Sigmoid colon (tissue), 4 donors: Measurements from ENCODE around the gene AADACL2.

Source experiments
- POLR2AphosphoS5 ChIP-seq, 4 donors: sonication (generic); formaldehyde crosslinking; IDR thresholded peaks; one replicate each; pipeline ENCODE4 v1.6.1; 2017; ENCODE audit warnings: antibody characterized with exemption in 4 of 4
- TF ChIP-seq, protein P1 (sequence below), 4 experiments: fragments of 450-650 bp in 3 of 4; fragments of 200-600 bp in 1 of 4; IDR thresholded peaks; one replicate each; pipeline ENCODE4 v1.5.1; 2016 to 2019; ENCODE audit warnings: antibody characterized with exemption in 4 of 4, mild to moderate bottlenecking in 3 of 4, moderate library complexity in 2 of 4

DNA sequence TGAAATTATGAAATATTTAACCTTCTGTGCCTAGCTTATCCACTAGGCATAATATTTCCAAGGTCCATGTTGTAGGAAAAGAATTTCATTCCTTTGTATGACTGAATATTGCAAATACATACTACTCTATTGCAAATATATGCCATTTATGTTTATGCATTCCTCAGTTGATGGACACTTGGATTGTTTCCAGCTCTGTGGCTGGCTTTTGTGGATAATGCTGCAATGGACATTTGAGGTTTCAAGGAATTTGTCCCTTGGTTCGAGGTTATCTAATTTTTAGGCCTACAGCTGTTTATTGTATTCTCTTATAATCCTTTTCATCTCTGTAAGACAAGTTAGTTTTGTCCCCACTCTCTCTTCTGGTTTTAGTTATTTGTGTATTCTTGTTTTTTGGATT is 7.7 kb upstream of the AADACL2 start:
- TF ChIP-seq, protein P1, sequence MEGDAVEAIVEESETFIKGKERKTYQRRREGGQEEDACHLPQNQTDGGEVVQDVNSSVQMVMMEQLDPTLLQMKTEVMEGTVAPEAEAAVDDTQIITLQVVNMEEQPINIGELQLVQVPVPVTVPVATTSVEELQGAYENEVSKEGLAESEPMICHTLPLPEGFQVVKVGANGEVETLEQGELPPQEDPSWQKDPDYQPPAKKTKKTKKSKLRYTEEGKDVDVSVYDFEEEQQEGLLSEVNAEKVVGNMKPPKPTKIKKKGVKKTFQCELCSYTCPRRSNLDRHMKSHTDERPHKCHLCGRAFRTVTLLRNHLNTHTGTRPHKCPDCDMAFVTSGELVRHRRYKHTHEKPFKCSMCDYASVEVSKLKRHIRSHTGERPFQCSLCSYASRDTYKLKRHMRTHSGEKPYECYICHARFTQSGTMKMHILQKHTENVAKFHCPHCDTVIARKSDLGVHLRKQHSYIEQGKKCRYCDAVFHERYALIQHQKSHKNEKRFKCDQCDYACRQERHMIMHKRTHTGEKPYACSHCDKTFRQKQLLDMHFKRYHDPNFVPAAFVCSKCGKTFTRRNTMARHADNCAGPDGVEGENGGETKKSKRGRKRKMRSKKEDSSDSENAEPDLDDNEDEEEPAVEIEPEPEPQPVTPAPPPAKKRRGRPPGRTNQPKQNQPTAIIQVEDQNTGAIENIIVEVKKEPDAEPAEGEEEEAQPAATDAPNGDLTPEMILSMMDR (IDR thresholded peaks at IDR 0.05) = no peak
- no peak for TF ChIP-seq POLR2AphosphoS5 (IDR thresholded peaks at IDR 0.05)
